SK-N-SH treated with all-trans-retinoic acid at 6 μM for 48 hours (cell line): Measurements from ENCODE around the gene PPFIA4.

Source experiments
- ARNTL ChIP-seq: fragments of 450-650 bp; formaldehyde crosslinking; IDR thresholded peaks from 2 replicates; pipeline ENCODE4 v1.5.0; 2020; ENCODE audit warnings: low read depth, mild to moderate bottlenecking, moderate library complexity, borderline replicate concordance
- BACH2 ChIP-seq: fragments of 250-450 bp; sonication (Bioruptor Pico); IDR thresholded peaks from 2 replicates; pipeline ENCODE4 v1.9.0; 2021; ENCODE audit warnings: mild to moderate bottlenecking, borderline replicate concordance
- CREB5 ChIP-seq: fragments of 250-450 bp; sonication (Bioruptor Pico); IDR thresholded peaks from 2 replicates; pipeline ENCODE4 v1.5.1; 2020; ENCODE audit warnings: low read depth, mild to moderate bottlenecking, moderate library complexity
- CSDC2 ChIP-seq: fragments of 250-450 bp; sonication (Bioruptor Pico); IDR thresholded peaks from 2 replicates; pipeline ENCODE4 v1.5.0; 2020; ENCODE audit warnings: mild to moderate bottlenecking, moderate library complexity
- ESRRG ChIP-seq: fragments of 250-450 bp; sonication (Bioruptor Pico); IDR thresholded peaks from 2 replicates; pipeline ENCODE4 v1.6.1; 2021; ENCODE audit warnings: mild to moderate bottlenecking
- GLIS3 ChIP-seq: fragments of 250-450 bp; sonication (Bioruptor Pico); IDR thresholded peaks from 2 replicates; pipeline ENCODE4 v1.5.0; 2020; ENCODE audit warnings: mild to moderate bottlenecking, moderate library complexity
- PATZ1 ChIP-seq: fragments of 250-450 bp; sonication (Bioruptor Pico); IDR thresholded peaks from 2 replicates; pipeline ENCODE4 v1.8.0; 2020; ENCODE audit warnings: mild to moderate bottlenecking, moderate library complexity, borderline replicate concordance
- RARB ChIP-seq: fragments of 250-450 bp; sonication (Bioruptor Pico); IDR thresholded peaks from 2 replicates; pipeline ENCODE4 v1.8.0; 2021; ENCODE audit warnings: mild to moderate bottlenecking, moderate library complexity
- TSHZ2 ChIP-seq: fragments of 250-450 bp; sonication (Bioruptor Pico); IDR thresholded peaks from 2 replicates; pipeline ENCODE4 v1.5.0; 2020; ENCODE audit warnings: mild to moderate bottlenecking, moderate library complexity
- ZC3H10 ChIP-seq: fragments of 250-450 bp; sonication (Bioruptor Pico); IDR thresholded peaks from 2 replicates; pipeline ENCODE4 v1.5.1; 2021; ENCODE audit warnings: mild to moderate bottlenecking, moderate library complexity
- ZFP3 ChIP-seq: fragments of 250-450 bp; sonication (Bioruptor Pico); IDR thresholded peaks from 2 replicates; pipeline ENCODE4 v1.5.0; 2020; ENCODE audit warnings: mild to moderate bottlenecking, moderate library complexity
- ZFP30 ChIP-seq: fragments of 450-650 bp; formaldehyde crosslinking; IDR thresholded peaks from 2 replicates; pipeline ENCODE4 v1.5.0; 2022; ENCODE audit warnings: mild to moderate bottlenecking, moderate library complexity
- TF ChIP-seq, protein P1 (sequence below): fragments of 250-450 bp; sonication (Bioruptor Pico); IDR thresholded peaks from 2 replicates; pipeline ENCODE4 v1.8.0; 2021; ENCODE audit warnings: low read depth, mild to moderate bottlenecking, moderate library complexity, borderline replicate concordance

- TF ChIP-seq CSDC2 (CRISPR knock-in tag) (no peak), ARNTL (CRISPR knock-in tag) (no peak), TSHZ2 (CRISPR knock-in tag) (no peak), CREB5 (CRISPR knock-in tag) (no peak), ZFP3 (CRISPR knock-in tag) (no peak), BACH2 (no peak), ZC3H10 (CRISPR knock-in tag) (no peak), GLIS3 (CRISPR knock-in tag) (no peak), ESRRG (CRISPR knock-in tag) (no peak), ZFP30 (no peak), PATZ1 (no peak), RARB (CRISPR knock-in tag) (no peak)
- TF ChIP-seq, protein P1, sequence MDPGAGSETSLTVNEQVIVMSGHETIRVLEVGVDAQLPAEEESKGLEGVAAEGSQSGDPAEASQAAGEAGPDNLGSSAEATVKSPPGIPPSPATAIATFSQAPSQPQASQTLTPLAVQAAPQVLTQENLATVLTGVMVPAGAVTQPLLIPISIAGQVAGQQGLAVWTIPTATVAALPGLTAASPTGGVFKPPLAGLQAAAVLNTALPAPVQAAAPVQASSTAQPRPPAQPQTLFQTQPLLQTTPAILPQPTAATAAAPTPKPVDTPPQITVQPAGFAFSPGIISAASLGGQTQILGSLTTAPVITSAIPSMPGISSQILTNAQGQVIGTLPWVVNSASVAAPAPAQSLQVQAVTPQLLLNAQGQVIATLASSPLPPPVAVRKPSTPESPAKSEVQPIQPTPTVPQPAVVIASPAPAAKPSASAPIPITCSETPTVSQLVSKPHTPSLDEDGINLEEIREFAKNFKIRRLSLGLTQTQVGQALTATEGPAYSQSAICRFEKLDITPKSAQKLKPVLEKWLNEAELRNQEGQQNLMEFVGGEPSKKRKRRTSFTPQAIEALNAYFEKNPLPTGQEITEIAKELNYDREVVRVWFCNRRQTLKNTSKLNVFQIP (CRISPR knock-in tag): no peak
These were observed 12.0 kb downstream of the PPFIA4 start for GRCh38 chr1:203038217-203038741.
